Measurements from ENCODE around the gene INTS1. TPM values are rescaled to one million over a fixed set of nuclear protein-coding genes. Genes with fewer than 3 reads are reported as not detected.
"Not testable (repeated sequence)": the region's sequence is repeated elsewhere in the genome, so short reads cannot be mapped to it uniquely, and the experiment has no call there.

INTS1 gene
- polyA plus RNA-seq, 12 donors, result 23.9 to 55.2 (median 35.1) TPM; not detected in 1

GRCh38 chr7:1531979-1532455 lies 27.8 kb upstream of the INTS1 start:
- DNase-seq, result no peak

GRCh38 chr7:1531263-1531978 lies 27.2 kb upstream of the INTS1 start:
- peak; percentile 31 for DNase-seq

- no peak for DNase-seq
These were observed 26.7 kb upstream of the INTS1 start for GRCh38 chr7:1530946-1531262.

GRCh38 chr7:1529383-1530116 lies 25.4 kb upstream of the INTS1 start:
- DNase-seq, result no peak

GRCh38 chr7:1526271-1526754 lies 22.1 kb upstream of the INTS1 start:
- DNase-seq, result no peak

- no peak for DNase-seq
These were observed 21.2 kb upstream of the INTS1 start for GRCh38 chr7:1525409-1525808.

- DNase-seq, result no peak
These were observed 19.7 kb upstream of the INTS1 start for GRCh38 chr7:1523844-1524243.

GRCh38 chr7:1523208-1523607 lies 19.0 kb upstream of the INTS1 start:
- no peak for DNase-seq

GRCh38 chr7:1521456-1521855 lies 17.3 kb upstream of the INTS1 start:
- no peak for DNase-seq

- DNase-seq, result no peak
These were observed 16.5 kb upstream of the INTS1 start for GRCh38 chr7:1520539-1521234.

GRCh38 chr7:1519322-1519922 lies 15.2 kb upstream of the INTS1 start:
- not testable (repeated sequence) for DNase-seq

- DNase-seq, result no peak
These were observed 12.5 kb upstream of the INTS1 start for GRCh38 chr7:1516586-1517251.

- not testable (repeated sequence) for DNase-seq
These were observed 11.3 kb upstream of the INTS1 start for GRCh38 chr7:1515509-1515967.

- no peak for DNase-seq
These were observed 10.8 kb upstream of the INTS1 start for GRCh38 chr7:1514995-1515401.

- no peak for DNase-seq
These were observed 10.2 kb upstream of the INTS1 start for GRCh38 chr7:1514407-1514806.

- DNase-seq, result peak; percentile 38
These were observed 9.5 kb upstream of the INTS1 start for GRCh38 chr7:1513657-1514095.

- peak; percentile 57 for DNase-seq
These were observed 8.8 kb upstream of the INTS1 start for GRCh38 chr7:1512781-1513656.

- DNase-seq, result no peak
These were observed 7.5 kb upstream of the INTS1 start for GRCh38 chr7:1511444-1512422.

GRCh38 chr7:1510780-1511154 lies 6.6 kb upstream of the INTS1 start:
- no peak for DNase-seq

All from muscle of arm (tissue), 12 donors.